GM19438 (cell line): Measurements from ENCODE around the gene HAND2.

Experiments
- ATAC-seq: cut with Tn5 transposase; IDR thresholded peaks from one replicate; pipeline ENCODE4 v1.9.1; 2021; ENCODE audit warnings: low read depth; ENCODE audit not compliant: unreplicated experiment

HAND2 gene

DNA sequence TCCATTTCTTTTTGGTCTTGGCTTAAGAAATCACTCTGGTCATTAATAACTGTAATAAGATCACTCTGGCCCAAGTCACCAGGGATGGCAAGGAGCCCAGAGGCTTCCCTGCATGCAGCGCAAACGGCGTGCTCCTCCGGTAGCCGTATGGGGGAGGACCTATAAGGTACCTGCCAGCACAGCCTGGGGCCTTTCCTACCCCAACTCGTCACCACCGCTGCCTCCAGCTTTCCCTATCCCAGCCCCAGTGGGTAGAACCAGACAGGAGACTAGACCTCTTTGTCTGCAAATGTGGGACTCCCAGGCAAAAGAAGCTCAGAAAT, 25.9 kb downstream of the HAND2 start:
- no peak for ATAC-seq

DNA sequence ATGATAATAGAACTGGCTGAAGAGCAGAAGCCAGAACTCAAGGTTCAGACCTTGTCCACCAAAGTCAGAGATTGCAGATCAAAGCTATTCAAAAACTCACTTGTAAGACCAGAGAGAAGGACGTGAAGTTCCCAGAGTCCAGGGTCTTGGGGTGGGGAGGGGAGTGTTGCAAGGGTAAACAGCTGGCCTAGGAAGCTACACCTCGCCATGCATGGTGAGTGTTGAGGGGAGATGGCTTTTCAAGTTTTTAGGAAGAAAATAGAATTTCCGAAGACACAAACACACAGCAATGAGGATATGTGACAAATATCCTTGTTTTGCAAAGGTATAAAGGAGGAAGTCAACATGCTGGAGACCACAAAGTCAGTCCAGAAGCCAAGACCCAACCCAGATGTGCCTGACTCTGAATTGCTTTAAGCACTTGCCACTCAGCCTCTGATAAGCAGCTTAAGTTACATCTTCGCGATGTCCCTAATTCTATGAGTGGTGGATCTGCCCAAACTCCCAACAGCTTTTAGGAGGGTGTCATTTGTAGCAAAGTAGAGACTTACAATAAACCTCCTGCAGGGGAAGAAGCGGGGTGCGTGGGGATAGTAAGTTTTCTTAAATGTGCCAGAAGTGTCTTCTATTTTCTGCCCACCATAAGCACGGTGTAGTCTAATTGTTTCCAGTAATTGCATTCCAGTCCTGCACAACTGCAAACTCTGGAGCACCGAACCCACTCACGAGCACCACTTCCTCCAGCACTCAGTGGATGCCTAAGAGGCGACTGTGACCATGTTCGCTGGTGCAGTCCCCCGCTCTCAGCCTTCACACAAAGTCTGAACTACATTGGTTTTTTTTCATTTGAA, 26.5 kb downstream of the HAND2 start:
- ATAC-seq, result no peak

DNA sequence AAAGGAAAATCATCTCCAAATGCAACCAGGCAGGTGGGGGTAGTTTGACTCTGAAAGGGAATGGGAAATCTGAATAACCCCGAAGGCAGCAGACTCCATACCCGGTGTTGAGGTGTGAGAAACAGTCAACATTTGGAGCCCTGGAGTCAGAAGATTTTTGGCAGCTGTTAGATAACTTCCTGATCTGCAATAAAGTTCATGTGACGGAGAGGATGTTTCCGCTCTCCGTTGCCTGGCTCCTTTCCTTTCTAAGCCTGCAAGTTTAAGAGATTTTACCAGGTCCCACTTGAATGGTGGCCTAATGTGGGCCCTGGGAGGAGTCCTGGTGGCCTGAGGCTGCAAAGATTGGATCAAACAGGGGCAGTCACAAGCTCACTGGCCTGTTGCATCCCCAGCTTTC, 27.7 kb downstream of the HAND2 start:
- ATAC-seq, result no peak

DNA sequence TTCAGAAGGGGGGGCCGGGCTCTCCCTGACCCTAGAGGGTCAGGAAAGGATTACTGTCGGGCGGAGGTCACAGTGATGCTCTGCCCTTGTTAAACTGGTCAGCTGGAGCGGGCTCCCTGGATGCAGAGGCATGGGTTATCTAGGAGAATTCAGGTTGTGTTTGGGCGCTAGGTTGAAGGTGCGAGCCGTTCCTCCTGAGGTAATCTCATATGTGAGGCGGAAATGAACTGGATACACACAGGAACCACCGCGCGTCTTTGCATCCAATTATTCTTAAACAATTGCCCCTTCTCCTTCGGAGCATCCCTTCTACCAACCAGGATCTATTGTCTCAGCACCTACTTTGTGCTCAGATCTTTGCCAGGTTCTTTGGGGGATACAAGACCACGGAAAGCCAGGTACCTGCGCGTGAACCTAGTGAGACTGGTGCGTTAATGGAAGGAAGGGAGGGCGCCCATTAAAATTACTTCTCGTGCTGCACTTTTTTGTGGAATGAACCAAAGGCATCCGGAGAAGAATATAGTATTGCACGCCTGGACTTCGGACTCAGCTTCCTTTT, 28.4 kb downstream of the HAND2 start:
- ATAC-seq, result no peak

DNA sequence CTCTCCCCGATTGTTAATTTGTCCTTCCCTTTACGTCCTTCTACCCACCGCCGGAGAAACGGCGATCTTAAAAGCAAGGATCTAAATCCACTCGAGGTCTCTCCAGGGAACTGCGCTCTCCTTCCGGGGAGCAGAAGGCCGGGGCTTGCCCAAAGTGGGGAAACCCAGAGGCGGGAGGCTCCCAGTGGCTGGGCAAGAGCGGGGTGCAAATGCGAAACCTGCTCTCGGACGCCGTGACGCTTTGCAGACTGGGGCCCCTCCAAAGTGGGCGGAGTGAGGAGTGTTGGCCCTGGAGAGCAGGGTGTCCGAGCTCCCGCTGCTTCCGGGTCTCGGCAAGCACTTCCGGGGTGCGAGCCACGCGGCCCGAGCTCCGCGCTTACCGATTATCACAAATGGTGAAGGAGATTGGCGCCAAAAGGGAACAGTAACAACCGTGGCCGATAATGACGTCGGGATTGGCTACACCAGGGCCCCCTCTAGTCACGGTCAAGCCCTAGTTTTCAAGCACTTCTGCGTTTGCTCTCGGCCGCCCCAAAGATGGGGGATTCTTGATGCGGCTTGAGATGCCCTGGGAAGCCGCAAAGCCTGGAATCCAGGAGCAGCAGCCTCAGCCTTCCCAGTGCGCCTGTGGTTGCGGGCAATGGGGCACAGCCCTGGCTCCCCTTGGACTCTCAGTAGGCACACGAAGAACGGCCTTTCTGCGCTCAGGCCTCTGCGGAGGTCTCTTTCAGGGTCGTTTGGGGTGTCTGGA, 29.0 kb downstream of the HAND2 start:
- ATAC-seq, result no peak

DNA sequence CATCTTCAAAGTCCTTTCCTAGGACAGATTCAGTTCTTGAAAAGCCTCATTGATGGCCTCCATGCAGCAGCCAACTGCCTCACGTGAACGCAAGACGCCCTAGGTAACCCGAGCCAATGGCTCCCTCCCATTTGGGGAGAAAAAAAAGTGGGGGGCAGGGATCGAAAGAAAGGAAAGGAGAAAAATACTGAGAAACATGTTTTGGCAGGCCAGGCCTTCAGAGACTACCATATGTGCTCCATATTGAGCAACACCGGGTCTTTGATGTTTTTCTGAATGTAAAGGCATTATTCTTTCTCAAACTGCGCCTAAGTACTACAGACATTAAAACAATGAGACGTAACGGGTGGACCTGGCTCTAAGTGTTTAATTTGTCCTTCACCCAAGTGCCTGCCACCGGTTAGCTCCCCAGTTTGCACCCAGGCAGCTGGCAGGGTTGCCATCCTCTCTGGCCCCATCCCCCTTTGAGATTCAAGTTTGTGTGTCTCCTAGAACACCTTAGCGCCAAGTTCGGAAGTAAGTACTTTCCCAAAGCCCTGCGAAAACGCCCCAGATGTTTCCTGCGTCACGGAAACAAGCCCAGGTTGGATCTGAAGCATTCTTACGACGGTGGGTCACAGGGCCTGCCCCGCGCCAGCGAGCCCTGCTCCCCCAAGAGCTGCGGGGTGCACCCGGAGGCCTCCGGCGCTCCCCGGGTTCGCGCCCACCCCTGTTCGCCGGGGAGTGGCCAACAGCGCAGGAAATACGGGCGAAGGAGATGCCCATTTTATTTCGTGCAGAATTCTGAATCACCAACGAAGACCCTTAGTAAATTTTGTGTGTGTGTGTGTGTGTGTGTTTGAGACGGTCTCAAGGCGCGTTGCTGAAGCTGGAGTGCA, 30.1 kb downstream of the HAND2 start:
- ATAC-seq, result no peak

DNA sequence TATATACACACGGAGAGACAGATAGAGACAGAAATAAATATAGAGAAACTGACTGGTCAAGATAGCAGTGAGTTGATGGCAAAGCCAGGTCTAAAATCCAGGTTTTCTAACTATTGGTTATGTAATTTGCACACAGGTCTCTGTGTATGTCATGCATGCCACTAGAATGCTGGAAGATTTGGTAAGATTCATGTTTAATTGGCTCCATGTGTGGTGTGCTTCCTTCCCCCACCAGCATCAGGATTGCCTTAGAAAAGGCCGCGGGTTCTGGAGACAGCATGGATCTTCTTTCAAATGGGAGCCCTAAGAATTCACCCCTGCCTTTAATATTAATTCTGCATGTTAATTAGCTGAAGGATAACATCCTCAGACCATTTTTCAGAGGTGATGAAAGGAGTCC, 31.3 kb downstream of the HAND2 start:
- ATAC-seq, result no peak

DNA sequence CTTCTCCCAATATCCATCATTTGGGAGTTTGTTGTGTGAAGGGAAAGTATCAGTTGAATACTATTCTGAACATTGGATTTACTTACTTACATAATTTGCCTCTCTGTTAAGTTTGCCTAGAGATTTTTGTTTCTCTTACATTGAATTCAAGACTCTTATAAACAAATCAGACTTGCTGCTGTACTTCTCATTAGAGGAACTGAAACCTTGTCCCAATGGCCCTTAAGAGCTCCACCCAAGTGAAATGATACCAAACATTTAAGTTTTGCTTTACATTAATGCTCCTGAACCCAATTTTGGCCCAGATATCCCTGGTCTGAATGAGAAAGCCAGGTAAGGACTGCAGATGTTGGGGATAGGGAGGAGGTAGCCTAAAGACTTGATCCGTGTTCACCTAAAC, 32.0 kb downstream of the HAND2 start:
- ATAC-seq, result no peak

DNA sequence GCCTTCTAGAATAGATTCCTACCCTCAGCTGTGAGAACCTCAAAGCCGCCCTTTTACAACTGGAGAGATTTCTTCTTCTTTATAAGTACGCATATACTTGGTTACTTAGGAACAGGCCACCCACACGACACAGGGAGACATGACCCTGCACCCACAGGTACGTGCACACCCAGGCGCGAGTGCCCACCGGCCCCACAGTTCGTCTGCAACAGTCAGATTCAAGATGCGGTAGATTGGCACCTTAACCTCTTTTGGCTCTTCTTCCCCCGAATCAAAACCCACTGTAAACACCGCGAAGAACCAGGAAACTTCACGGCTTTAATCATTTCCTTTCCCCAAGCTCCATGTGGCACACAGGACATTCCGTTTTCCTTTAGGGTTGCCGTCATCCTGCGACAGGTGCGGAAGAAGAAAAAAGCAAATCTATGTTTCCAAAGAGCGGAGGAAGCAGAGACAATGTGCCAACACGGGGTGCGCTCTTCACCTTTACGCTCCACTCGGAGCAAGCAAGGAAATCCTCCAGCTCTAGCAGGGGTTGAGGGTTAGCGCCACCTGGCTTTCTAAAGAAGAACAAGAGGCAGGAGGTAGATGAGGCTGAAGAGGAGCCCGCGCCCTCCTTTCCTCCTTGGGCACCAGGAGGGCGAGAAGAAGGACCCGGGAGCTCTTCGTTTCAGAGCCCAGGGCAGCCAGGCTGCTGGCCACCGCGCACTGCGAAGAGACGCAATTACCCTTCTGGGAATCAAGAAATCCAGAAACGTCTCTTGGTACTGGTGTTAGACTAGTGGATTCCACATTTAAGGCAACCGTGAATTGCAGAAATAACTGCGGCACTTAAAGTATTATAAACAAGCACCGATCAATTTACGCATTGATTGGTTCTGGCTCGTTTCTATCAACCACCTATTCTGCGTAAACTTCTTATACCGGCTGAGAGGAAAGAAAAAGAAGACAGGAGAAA, 35.7 kb downstream of the HAND2 start:
- ATAC-seq, result peak; percentile 97

DNA sequence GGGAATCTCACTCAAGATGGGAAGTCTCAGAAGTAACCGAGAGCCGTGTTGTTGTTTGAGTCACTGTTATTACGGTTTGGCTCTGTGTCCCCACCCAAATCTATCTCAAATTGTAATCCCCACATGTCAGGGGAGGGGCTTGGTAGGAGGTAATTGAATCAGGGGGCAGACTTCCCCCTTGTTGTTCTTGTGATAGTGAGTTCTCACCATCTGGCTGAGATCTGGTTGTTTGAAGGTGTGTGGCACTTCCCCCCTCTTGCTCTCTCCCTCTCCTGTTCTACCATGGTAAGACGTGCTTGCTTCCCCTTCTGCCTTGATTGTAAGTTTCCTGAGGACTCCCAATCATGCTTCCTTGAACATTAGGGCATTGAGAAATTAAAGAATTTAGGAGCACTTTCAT, 37.0 kb downstream of the HAND2 start:
- no peak for ATAC-seq

DNA sequence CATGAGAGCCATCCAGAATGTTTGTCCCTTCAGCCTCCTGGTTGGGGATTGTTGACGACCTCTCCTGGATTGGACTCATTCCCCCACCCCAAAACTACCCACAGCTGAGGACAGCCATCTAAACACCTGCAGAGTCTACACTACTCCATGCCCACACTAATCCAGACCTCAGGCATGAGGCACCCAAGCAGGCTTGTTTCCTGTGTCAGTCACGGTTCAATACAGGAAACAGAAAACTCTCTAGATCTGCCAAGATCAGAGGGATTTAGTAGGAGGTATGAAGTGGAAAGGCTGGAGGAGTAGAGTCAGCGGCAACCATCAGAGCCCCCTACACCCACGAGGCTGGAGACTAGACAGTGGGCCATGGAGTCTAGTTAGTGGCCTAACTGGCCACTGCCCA, 37.7 kb downstream of the HAND2 start:
- no peak for ATAC-seq

DNA sequence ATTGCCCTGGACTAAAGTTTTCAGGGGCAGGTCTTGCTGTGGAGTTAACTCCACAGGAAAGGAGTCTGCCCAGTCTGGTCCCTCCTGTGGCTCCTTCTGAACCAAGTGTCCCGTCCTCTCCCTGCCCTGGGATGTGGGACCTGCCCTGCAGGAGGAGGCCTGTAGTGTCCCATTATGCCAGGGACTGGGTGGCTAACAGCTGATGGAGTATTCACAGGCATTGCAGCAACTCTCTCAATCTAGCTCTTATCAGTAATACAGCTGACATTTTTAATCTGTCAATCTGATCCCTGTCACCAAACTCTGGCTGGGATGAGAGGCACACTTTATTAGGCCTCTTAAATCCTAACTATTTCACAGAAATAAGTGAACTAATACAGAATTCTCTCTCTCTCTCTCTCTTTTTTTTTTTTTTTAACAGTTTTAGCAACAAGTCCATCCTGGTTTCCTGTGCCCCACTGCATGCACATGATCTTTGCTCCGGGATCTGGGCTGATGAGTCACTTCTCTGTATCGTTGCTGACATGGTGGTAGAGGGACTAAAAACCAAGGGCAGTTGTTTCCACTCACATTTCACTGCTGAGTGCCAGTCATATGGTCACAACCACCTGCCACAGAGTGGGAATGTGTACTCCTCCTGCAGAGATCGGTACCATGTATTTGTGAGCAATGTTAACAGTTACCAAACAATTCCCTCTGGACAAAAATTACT, 39.1 kb downstream of the HAND2 start:
- no peak for ATAC-seq

DNA sequence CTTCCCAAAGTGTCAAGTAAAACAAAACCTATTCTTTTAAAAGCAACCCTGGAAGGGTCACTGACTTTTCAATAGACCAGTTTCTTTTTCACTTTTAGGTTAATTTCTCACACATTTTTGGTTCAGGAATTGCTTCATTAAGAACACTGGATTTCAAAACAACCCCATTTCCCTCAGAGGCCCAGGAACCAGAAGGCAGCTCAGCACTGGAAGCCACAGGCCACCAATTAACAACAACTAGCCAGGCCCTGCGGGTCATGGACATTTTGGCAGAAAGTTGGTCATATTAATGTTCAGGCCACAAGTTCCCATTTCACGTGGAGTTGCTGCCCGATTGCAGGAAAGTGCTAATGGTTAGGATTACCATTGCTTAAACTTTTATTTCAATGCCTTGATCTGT, 39.8 kb downstream of the HAND2 start:
- ATAC-seq, result no peak

DNA sequence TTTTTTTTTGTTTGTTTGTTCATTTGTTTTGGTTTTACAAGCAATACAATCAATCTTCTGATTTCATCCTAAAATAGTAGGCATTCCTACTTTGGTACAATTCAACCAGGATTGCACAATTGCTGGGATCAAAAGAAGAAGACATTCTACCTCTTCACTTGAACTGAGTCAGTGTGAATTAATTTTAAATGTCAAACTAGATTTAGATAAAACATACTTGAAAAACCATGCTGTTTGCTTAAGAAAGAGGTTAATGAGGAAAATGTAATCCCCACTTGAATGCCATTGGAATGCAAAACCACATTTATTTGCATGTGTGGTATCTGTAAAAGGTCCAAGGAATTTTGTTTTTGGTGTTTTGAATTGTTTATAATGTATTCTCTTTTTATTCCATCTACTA, 40.5 kb downstream of the HAND2 start:
- ATAC-seq, result no peak

DNA sequence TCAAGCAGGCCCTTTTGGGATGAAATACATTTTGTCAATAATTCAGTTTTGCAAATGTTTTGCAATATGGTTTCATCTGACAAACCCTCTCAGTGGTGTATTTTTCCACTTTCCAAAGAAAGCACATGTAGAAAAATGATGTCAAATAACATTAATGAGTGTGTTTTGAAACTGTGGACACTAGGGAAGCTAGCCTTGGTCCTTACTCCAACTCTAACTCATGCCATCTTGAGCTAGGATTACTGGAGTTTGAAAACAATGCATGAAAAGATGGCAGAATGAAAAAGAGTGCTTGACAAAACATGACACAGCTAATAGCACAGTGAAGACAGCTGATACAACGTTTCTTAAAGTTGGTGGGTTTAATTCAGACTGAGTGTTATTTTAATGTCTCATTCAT, 41.4 kb downstream of the HAND2 start:
- ATAC-seq, result no peak

DNA sequence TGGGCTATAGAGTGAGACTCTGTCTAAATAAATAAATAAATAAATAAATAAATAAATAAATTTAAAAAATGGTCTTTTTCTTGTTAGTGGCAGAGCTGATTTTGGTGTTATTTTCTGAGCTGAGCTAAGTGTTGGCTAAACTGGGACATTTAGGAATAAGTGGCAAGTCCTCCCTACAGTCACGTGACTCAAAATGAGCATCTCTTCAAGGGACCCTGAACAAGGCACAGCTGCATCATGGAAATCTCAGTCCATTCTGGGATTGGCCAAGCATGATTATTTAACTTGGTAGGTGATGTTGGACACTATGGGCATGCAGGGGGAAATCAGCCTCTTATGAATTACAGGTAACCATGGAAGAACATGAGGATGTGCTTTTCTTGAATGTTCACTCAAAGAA, 42.0 kb downstream of the HAND2 start:
- no peak for ATAC-seq

DNA sequence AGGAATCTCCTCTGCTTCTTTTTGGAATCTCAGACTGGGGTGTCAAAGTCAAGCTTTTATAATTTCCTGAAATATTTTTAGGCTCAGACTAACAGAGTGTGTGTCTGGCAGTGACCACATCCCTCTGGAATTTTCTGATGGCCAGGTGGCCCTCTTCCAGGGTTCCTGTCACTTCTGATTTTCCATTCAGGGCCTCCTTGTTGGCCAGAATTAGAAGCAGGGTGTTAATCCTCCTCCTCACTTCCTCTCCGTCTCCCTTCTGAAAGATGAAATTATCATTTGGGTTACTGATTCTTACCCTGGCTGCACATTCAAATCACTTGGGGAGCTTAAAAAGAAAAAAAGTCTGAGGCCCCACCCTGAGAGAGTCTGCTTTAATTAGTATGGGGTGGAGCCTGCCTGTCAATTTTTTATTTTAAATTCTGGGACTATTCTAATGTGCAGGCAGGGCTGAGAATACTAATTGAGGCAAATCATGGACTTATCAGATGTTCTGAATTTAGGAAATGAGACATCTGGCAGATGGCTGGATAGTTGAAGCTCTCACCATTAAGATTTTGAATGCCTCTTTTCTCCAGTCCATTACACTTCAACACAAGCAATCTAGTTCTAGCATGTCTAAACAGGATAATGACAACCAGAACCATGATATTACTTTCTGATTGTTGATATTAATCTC, 43.2 kb downstream of the HAND2 start:
- ATAC-seq, result no peak

DNA sequence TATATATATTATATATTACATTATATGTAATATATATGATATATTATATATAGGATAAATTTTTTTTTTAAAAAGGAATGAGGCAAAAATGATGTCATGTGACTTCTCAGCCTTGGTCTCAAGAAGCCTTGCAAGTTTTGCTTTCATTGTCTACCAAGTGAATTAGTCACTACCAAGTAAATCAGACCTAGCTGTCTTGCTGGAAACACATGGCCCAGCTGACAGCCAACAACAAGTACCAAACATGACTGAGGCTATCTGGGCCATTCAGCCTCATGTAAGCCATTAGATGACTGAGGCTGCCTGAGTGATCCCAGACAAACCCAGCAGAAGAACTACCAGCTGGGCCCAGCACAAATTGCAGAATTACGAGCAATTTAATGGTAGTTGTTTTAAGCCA, 44.9 kb downstream of the HAND2 start:
- ATAC-seq, result no peak
